ENCODE results near the gene ILRUN.
"Not testable (repeated sequence)": the region's sequence is repeated elsewhere in the genome, so short reads cannot be mapped to it uniquely, and the experiment has no call there.

Gene ILRUN

GRCh38 chr6:34722451-34722850 is 25.9 kb upstream of the ILRUN start:
- Histone ChIP-seq H3K4me1 (ENCODE audit: control insufficient read depth, insufficient read depth, low read length) (no peaks in the 10 kb centered on the region), H3K27ac (ENCODE audit: low read length) (no peak overlapping the region), H3K27me3 (ENCODE audit: control insufficient read depth in 1 of 2, insufficient read depth in 2 of 2, low read length in 2 of 2) (no peaks in the 10 kb centered on the region), H3K36me3 (ENCODE audit: control insufficient read depth in 2 of 2, insufficient read depth in 2 of 2, low read length in 2 of 2) (no peaks in the 10 kb centered on the region), H3K4me3 (ENCODE audit: low read length in 2 of 2) (no peak overlapping the region), H3K9ac (ENCODE audit: low read length in 2 of 2) (no peak overlapping the region), H3K9me3 (ENCODE audit: control insufficient read depth in 2 of 2, low read length in 2 of 2) (no peaks in the 10 kb centered on the region)

DNA sequence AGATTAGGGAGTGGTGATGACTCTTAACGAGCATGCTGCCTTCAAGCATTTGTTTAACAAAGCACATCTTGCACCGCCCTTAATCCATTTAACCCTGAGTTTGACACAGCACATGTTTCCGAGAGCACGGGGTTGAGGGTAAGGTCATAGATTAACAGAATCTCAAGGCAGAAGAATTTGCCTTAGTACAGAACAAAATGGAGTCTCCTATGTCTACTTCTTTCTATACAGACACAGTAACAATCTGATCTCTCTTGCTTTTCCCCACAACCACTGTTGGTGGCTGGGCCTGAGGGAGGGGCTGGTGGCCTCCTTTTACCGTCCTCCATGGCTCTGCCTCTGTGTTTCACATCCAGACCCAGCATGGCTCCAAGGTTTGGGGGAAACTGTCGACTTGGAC is 23.6 kb upstream of the ILRUN start:
- not testable (repeated sequence) for H3K4me3 ChIP-seq (ENCODE audit: low read length in 2 of 2); H3K9ac ChIP-seq (ENCODE audit: low read length in 2 of 2); H3K4me1 ChIP-seq (ENCODE audit: control insufficient read depth, insufficient read depth, low read length); H3K9me3 ChIP-seq (ENCODE audit: control insufficient read depth in 2 of 2, low read length in 2 of 2); H3K27me3 ChIP-seq (ENCODE audit: control insufficient read depth in 1 of 2, insufficient read depth in 2 of 2, low read length in 2 of 2); H3K27ac ChIP-seq (ENCODE audit: low read length); H3K36me3 ChIP-seq (ENCODE audit: control insufficient read depth in 2 of 2, insufficient read depth in 2 of 2, low read length in 2 of 2)

- H3K9me3 ChIP-seq (ENCODE audit: control insufficient read depth in 2 of 2, low read length in 2 of 2); H3K4me3 ChIP-seq (ENCODE audit: low read length in 2 of 2); H3K9ac ChIP-seq (ENCODE audit: low read length in 2 of 2); H3K27me3 ChIP-seq (ENCODE audit: control insufficient read depth in 1 of 2, insufficient read depth in 2 of 2, low read length in 2 of 2); H3K4me1 ChIP-seq (ENCODE audit: control insufficient read depth, insufficient read depth, low read length); H3K27ac ChIP-seq (ENCODE audit: low read length); H3K36me3 ChIP-seq (ENCODE audit: control insufficient read depth in 2 of 2, insufficient read depth in 2 of 2, low read length in 2 of 2): not testable (repeated sequence)
These were observed 23.1 kb upstream of the ILRUN start for GRCh38 chr6:34719646-34720045.

DNA sequence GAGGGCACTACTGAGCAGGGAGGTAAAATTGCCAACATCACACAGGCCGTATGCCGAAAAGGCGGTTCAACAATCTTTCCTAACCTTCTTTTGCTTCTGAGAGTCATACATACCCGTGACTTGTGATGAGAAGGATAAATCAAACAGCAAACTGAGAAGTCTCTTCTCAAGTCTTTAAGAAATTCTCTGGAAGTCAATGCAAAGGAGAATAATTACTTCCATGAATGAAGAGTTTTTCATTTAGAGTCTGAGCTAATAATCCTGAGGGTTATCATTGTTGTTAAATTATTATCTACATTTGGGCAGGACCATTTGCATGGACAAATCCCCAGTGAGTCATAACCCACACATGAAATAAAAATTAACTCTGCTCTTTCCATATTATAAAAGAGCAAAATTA is 22.4 kb upstream of the ILRUN start:
- Histone ChIP-seq H3K9ac (ENCODE audit: low read length in 2 of 2) (no peak overlapping the region), H3K27me3 (ENCODE audit: control insufficient read depth in 1 of 2, insufficient read depth in 2 of 2, low read length in 2 of 2) (no peaks in the 10 kb centered on the region), H3K4me3 (ENCODE audit: low read length in 2 of 2) (no peak overlapping the region), H3K36me3 (ENCODE audit: control insufficient read depth in 2 of 2, insufficient read depth in 2 of 2, low read length in 2 of 2) (no peaks in the 10 kb centered on the region), H3K27ac (ENCODE audit: low read length) (no peak overlapping the region), H3K4me1 (ENCODE audit: control insufficient read depth, insufficient read depth, low read length) (no peaks in the 10 kb centered on the region), H3K9me3 (ENCODE audit: control insufficient read depth in 2 of 2, low read length in 2 of 2) (no peaks in the 10 kb centered on the region)

- H3K27ac ChIP-seq (ENCODE audit: low read length), result no peak overlapping the region
These were observed 20.9 kb upstream of the ILRUN start for GRCh38 chr6:34717466-34717865.

DNA sequence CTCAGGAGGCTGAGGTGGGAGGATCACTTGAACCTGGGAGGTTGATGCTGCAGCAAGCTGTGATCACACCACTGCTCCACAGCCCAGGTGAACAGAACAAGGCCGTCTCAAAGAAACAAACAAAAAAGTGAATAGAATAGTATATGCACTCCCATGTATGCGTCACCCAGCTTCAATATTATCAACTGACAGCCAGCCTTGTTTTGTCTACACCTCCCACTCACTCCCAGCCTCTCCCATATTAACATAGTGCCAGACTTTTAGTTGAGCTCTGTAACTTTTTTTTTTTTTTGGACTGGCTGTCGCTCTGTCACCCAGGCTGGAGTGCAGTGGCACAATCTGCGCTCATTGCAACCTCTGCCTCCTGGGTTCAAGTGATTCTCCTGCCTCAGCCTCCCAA is 18.1 kb upstream of the ILRUN start:
- Histone ChIP-seq H3K9ac (ENCODE audit: low read length in 2 of 2) (no peak overlapping the region), H3K36me3 (ENCODE audit: control insufficient read depth in 2 of 2, insufficient read depth in 2 of 2, low read length in 2 of 2) (no peaks in the 10 kb centered on the region), H3K27ac (ENCODE audit: low read length) (no peak overlapping the region), H3K4me1 (ENCODE audit: control insufficient read depth, insufficient read depth, low read length) (peaks cover under 1% of the 10 kb centered on the region), H3K9me3 (ENCODE audit: control insufficient read depth in 2 of 2, low read length in 2 of 2) (no peaks in the 10 kb centered on the region), H3K27me3 (ENCODE audit: control insufficient read depth in 1 of 2, insufficient read depth in 2 of 2, low read length in 2 of 2) (no peaks in the 10 kb centered on the region), H3K4me3 (ENCODE audit: low read length in 2 of 2) (no peak overlapping the region)

More at GRCh38 chr6:34717466-34717865, 20.9 kb upstream of the ILRUN start:
- no peaks in the 10 kb centered on the region for H3K9me3 ChIP-seq (ENCODE audit: control insufficient read depth in 2 of 2, low read length in 2 of 2)
- no peak overlapping the region for H3K9ac ChIP-seq (ENCODE audit: low read length in 2 of 2)
- H3K4me3 ChIP-seq (ENCODE audit: low read length in 2 of 2), result no peak overlapping the region
- no peaks in the 10 kb centered on the region for H3K27me3 ChIP-seq (ENCODE audit: control insufficient read depth in 1 of 2, insufficient read depth in 2 of 2, low read length in 2 of 2)
- no peaks in the 10 kb centered on the region for H3K4me1 ChIP-seq (ENCODE audit: control insufficient read depth, insufficient read depth, low read length)
- no peaks in the 10 kb centered on the region for H3K36me3 ChIP-seq (ENCODE audit: control insufficient read depth in 2 of 2, insufficient read depth in 2 of 2, low read length in 2 of 2)

GRCh38 chr6:34712881-34713280 is 16.3 kb upstream of the ILRUN start:
- not testable (repeated sequence) for H3K9me3 ChIP-seq (ENCODE audit: control insufficient read depth in 2 of 2, low read length in 2 of 2); H3K9ac ChIP-seq (ENCODE audit: low read length in 2 of 2); H3K27me3 ChIP-seq (ENCODE audit: control insufficient read depth in 1 of 2, insufficient read depth in 2 of 2, low read length in 2 of 2); H3K4me1 ChIP-seq (ENCODE audit: control insufficient read depth, insufficient read depth, low read length); H3K27ac ChIP-seq (ENCODE audit: low read length); H3K4me3 ChIP-seq (ENCODE audit: low read length in 2 of 2); H3K36me3 ChIP-seq (ENCODE audit: control insufficient read depth in 2 of 2, insufficient read depth in 2 of 2, low read length in 2 of 2)

DNA sequence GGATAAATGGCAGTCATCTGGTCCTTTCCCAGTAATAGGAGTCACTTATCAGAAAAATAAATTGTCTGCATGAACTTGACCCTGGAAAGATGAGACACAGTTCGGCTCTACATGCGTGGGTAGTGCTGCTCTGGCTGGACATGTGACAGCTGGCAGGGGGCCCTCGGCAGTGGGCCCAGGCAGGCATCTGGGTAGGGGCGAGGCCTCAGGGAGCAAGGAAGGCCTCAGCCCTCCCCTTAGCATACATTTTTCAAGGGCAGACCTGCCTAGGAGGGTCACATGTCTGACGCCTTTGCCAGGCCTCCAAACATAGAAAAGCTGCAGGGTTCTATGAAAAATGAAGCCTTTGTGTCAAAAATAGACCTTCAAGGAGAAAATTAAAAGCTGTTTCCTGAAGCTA is 12.8 kb upstream of the ILRUN start:
- Histone ChIP-seq H3K9me3 (ENCODE audit: control insufficient read depth in 2 of 2, low read length in 2 of 2) (no peaks in the 10 kb centered on the region), H3K36me3 (ENCODE audit: control insufficient read depth in 2 of 2, insufficient read depth in 2 of 2, low read length in 2 of 2) (no peaks in the 10 kb centered on the region), H3K4me3 (ENCODE audit: low read length in 2 of 2) (no peak overlapping the region), H3K9ac (ENCODE audit: low read length in 2 of 2) (no peak overlapping the region), H3K27me3 (ENCODE audit: control insufficient read depth in 1 of 2, insufficient read depth in 2 of 2, low read length in 2 of 2) (no peaks in the 10 kb centered on the region), H3K27ac (ENCODE audit: low read length) (peak overlapping the region; percentile 70), H3K4me1 (ENCODE audit: control insufficient read depth, insufficient read depth, low read length) (peaks cover 4% of the 10 kb centered on the region)

- H3K4me3 ChIP-seq (ENCODE audit: low read length in 2 of 2), result no peak overlapping the region
- H3K27me3 ChIP-seq (ENCODE audit: control insufficient read depth in 1 of 2, insufficient read depth in 2 of 2, low read length in 2 of 2), result no peaks in the 10 kb centered on the region
- peaks cover 4% of the 10 kb centered on the region for H3K4me1 ChIP-seq (ENCODE audit: control insufficient read depth, insufficient read depth, low read length)
- no peak overlapping the region for H3K9ac ChIP-seq (ENCODE audit: low read length in 2 of 2)
- no peaks in the 10 kb centered on the region for H3K36me3 ChIP-seq (ENCODE audit: control insufficient read depth in 2 of 2, insufficient read depth in 2 of 2, low read length in 2 of 2)
- no peaks in the 10 kb centered on the region for H3K9me3 ChIP-seq (ENCODE audit: control insufficient read depth in 2 of 2, low read length in 2 of 2)
- H3K27ac ChIP-seq (ENCODE audit: low read length), result no peak overlapping the region
These were observed 8.7 kb upstream of the ILRUN start for GRCh38 chr6:34705241-34705640.

GRCh38 chr6:34701199-34701598 is 4.6 kb upstream of the ILRUN start:
- no peak overlapping the region for H3K4me3 ChIP-seq (ENCODE audit: low read length in 2 of 2)
- peaks cover 4% of the 10 kb centered on the region for H3K4me1 ChIP-seq (ENCODE audit: control insufficient read depth, insufficient read depth, low read length)
- H3K9me3 ChIP-seq (ENCODE audit: control insufficient read depth in 2 of 2, low read length in 2 of 2), result no peaks in the 10 kb centered on the region
- H3K27ac ChIP-seq (ENCODE audit: low read length), result no peak overlapping the region
- no peaks in the 10 kb centered on the region for H3K27me3 ChIP-seq (ENCODE audit: control insufficient read depth in 1 of 2, insufficient read depth in 2 of 2, low read length in 2 of 2)
- no peaks in the 10 kb centered on the region for H3K36me3 ChIP-seq (ENCODE audit: control insufficient read depth in 2 of 2, insufficient read depth in 2 of 2, low read length in 2 of 2)
- H3K9ac ChIP-seq (ENCODE audit: low read length in 2 of 2), result no peak overlapping the region

- no peak overlapping the region for H3K27ac ChIP-seq (ENCODE audit: low read length)
These were observed 1.5 kb upstream of the ILRUN start for GRCh38 chr6:34697904-34698559.

More at GRCh38 chr6:34697904-34698559, 1.5 kb upstream of the ILRUN start:
- no peaks in the 10 kb centered on the region for H3K9me3 ChIP-seq (ENCODE audit: control insufficient read depth in 2 of 2, low read length in 2 of 2)
- no peaks in the 10 kb centered on the region for H3K27me3 ChIP-seq (ENCODE audit: control insufficient read depth in 1 of 2, insufficient read depth in 2 of 2, low read length in 2 of 2)
- peaks cover 21% of the 10 kb centered on the region for H3K4me1 ChIP-seq (ENCODE audit: control insufficient read depth, insufficient read depth, low read length)
- H3K36me3 ChIP-seq (ENCODE audit: control insufficient read depth in 2 of 2, insufficient read depth in 2 of 2, low read length in 2 of 2), result no peaks in the 10 kb centered on the region
- H3K9ac ChIP-seq (ENCODE audit: low read length in 2 of 2), result no peak overlapping the region
- H3K4me3 ChIP-seq (ENCODE audit: low read length in 2 of 2), result no peak overlapping the region

Data from stomach smooth muscle (tissue), 2 donors.